ENCODE data around the gene STMN3.

- TF ChIP-seq FOXJ3 (CRISPR knock-in tag; IDR thresholded peaks at IDR 0.05): no peak
- no peak for TF ChIP-seq CTCF (IDR thresholded peaks at IDR 0.05)
- TF ChIP-seq EP300 (IDR thresholded peaks at IDR 0.05; ENCODE audit: borderline replicate concordance in 1 of 2, low read depth in 1 of 2, low read length in 1 of 2): no peak
- TF ChIP-seq EZH2phosphoT487 (IDR thresholded peaks at IDR 0.05; ENCODE audit: borderline replicate concordance, low read depth): no peak
These were observed 27.2 kb upstream of the STMN3 start for GRCh38 chr20:63680427-63680826.
